HG02588 (cell line): ENCODE data around the gene ORMDL1.

Experiments used
- ATAC-seq: cut with Tn5 transposase; IDR thresholded peaks from one replicate; pipeline ENCODE4 v1.9.1; 2021; ENCODE audit warnings: mild to moderate bottlenecking, moderate library complexity; ENCODE audit not compliant: unreplicated experiment

ORMDL1 gene

DNA sequence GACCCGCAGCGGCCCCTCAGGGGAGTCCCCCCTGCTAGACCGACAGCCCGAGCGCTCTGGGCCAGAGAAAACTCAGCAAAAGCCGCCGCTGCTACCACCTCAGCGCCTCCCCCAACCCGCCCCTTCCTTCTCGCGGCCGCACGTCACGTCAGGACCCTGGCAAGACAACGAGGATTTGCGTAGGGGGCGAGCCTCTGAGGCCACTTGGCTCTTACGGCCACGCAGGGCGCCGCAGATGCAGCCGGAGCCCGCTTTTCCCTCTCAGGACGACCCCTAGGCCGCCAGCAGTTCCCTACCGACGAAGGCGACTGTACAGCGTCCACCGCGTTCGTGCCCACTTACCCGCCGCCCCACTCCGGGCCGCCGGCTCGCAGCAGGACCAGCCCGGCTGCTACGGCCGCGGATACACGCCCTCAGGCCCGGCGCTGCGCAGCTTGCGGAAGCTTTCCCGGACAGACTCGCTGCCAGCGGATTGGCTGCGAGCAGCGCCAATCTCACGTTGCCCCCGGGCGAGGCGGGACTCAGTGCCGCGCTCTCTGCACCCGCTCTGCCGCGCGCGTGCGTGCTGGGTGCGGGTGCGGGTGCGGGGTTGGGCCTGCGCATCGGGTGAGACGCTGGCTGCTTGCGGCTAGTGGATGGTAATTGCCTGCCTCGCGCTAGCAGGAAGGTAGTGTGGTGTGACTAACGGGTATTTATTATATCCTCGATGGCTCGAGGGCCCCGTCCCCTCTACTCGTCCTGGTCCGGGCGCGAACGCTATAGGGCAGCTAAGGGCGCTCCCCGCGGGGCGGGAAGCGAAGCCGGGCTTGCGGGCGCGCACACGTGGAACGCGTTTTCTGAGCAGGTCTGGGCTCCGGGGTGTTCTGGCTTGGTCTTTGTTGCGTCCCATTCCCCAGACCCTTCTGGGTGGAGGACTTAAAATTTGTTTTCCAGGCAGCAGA is at the start of gene ORMDL1, which contains the start of gene PMS1:
TSS of gene ORMDL1 (minus strand) at position 413 of the 941 bp plus-strand sequence. CDS start 1,744 bp downstream, outside the sequence.
TSS of gene PMS1 (plus strand) at position 524 of the 941 bp plus-strand sequence. CDS start 7,360 bp downstream, outside the sequence.
- peak; percentile 94 for ATAC-seq

- no peak for ATAC-seq
These were observed 46.4 kb upstream of the ORMDL1 start for GRCh38 chr2:189830510-189830909.

GRCh38 chr2:189829102-189829833 is 45.1 kb upstream of the ORMDL1 start:
- no peak for ATAC-seq

DNA sequence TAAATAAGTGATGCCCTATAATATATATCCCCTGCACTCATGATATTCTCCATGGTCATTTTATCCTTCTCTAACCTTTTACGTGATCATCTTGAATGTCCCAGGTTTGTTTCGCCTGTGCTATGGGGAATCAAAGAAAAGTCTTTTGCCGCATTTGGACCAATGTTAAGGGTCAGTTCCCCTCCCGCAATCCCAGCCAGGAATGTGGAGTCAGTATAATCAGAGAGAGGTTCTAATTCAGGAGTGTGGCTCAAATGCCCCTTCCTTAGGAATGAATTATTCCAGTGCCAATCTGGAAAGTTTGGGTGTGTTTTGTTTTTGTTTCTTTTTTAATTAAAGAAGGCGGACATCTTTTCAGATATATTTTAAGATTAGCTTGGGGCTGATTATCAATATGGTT is 41.9 kb upstream of the ORMDL1 start:
- ATAC-seq = no peak

- no peak for ATAC-seq
These were observed 40.7 kb upstream of the ORMDL1 start for GRCh38 chr2:189824694-189825396.

DNA sequence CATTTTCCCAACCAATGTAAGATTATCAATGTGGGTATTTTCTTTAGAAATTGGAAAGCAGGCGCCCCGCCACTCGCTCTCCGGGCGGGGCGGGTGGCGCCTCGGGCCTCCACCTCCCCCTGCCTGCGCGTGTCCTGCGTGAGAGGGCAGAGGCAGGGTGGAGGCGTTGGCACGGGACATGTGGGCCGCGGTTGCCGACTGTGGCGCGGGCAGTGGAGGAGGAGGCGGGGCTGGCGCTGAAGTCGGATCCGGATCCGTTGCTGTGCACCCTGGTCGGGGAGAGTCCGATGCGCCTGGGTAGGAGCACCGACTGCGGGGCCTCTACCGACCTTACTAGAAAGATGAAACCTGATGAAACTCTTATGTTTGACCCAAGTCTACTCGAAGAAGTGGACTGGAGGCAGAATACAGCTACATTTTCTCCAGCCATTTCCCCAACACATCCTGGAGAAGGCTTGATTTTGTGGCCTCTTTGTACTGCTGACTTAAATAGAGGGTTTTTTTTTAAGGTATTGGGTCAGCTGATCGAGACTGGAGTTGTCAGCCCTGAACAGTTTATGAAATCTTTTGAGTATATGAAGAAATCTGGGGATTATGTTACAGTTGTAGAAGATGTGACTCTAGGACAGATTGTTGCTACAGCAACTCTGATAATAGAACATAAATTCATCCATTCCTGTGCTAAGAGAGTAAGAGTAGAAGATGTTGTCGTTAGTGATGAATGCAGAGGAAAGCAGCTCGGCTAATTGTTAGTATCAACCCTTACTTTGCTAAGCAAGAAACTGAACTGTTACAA is 38.0 kb upstream of the ORMDL1 start:
- ATAC-seq = no peak

GRCh38 chr2:189819297-189819704 is 35.2 kb upstream of the ORMDL1 start:
- no peak for ATAC-seq

GRCh38 chr2:189818249-189819038 is 34.3 kb upstream of the ORMDL1 start:
- no peak for ATAC-seq

- ATAC-seq = no peak
These were observed 19.3 kb upstream of the ORMDL1 start for GRCh38 chr2:189803431-189803830.

DNA sequence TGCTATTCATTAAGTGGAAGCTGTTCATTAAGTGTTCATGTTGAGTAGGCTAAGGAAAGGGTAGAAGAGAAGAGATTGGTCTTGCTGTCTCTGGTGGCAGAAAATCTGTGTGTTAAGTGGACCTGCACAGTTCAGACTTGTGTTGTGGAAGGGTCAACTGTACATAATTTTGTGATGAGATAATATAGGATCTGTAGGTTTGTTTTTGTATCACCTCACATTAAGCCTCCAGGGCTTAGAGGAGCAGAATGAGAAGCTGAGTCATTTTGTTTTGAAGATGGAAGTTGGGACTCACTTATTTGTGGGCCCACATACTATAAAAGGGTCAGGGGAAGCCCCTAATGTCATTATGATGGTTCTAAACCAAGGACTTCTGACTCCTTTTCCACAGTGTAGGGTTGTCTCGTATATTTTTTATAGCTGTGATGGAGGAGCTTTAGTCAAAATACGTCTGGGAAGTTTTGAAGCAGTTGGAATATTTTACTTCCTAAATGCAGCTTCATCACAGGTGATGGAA is 18.3 kb upstream of the ORMDL1 start:
- no peak for ATAC-seq

DNA sequence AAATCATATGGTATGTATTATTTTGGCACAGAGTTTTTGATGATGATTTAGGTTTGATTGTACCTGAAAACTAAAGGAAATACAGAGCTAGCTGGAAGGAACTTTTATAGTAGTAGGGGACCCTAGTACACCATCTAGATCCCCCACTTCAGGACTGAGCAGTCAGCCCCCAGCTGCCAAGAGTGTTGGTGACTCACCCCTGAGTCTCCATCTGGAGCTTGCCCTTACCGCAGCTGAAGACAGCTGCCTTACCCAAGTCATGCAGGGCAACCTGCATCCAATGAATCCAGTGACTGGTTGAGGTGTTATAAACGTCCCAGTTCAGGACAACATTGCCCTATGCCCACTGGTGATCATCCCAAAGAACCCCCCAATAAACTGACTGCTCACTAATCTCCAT is 15.4 kb upstream of the ORMDL1 start:
- ATAC-seq = no peak

GRCh38 chr2:189799030-189799331 is 14.8 kb upstream of the ORMDL1 start:
- ATAC-seq = no peak

DNA sequence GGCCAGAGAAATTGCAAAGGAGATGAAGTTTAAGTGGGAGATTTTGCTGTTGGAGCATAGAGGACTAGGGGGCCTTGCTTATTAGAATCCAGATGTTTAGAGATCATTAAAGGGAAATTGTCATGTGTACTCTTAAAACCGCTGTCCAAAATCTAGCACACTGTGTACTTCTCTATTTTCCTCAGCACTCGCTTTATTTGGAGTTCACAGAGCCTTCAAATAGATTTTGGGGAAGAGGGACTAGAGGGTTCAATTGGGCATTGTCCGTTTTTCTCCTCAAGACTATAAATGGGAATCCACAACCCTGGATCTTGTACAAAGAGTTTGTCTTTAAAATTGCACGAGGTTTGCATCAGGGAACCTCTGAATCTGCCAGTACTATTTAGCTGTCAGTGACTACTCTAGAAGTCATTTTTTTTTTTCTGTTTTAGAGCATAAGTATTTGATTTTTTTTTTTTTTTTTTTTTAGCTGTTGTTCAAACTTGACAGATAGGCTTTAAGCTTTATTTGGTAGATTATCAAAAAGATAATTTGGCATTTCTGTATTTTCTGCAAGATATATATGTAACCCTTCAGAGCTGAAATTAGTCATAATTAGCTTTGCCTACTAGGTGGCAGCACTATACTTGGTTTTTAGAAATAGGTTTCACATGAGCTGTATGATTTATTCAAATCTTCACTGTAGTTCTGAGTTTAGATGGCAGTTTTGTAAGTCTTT is 14.3 kb upstream of the ORMDL1 start:
- no peak for ATAC-seq

GRCh38 chr2:189797902-189798301 is 13.8 kb upstream of the ORMDL1 start:
- no peak for ATAC-seq

DNA sequence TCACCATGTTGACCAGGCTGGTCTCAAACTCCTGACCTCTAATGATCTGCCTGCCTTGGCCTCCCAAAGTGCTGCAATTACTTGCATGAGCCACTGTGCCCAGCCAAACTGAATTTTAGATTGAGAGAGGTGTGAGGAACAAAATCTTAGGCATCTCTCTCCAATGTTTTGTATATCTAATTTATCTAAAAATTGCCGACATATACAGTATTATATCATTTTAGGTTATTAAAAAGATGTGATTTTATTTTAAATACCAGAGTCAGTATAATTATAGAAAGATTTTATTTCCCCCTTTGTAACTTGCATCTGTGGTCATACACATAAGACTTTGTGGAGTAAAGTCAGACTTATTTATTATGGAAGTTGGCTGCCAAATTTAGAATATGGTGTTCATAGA is 10.2 kb upstream of the ORMDL1 start:
- no peak for ATAC-seq

GRCh38 chr2:189791338-189792042 is 7.4 kb upstream of the ORMDL1 start:
- ATAC-seq = no peak

DNA sequence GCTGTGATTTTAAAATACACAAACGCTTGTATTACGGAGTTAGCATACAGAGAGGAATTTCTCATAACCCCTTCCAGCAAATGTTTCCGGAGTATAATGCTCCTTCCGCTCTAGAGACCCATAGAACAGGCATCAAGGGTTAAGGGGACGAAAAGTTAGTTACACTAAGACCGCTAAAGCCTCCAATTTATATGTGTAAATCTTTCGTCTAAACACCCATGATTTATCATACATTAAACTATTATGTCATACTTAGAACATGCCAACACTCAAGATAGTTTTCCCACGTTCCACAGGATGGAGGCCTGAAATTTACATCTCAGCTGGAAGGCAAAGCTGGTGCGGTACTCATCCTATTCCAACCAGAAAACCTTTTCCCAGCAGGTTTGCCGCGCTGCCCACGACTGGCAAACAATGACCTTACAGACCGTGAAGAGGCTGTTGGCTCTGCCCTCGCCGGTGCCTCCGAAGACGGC is 650 bp downstream of the ORMDL1 start:
- ATAC-seq = peak; percentile 13

DNA sequence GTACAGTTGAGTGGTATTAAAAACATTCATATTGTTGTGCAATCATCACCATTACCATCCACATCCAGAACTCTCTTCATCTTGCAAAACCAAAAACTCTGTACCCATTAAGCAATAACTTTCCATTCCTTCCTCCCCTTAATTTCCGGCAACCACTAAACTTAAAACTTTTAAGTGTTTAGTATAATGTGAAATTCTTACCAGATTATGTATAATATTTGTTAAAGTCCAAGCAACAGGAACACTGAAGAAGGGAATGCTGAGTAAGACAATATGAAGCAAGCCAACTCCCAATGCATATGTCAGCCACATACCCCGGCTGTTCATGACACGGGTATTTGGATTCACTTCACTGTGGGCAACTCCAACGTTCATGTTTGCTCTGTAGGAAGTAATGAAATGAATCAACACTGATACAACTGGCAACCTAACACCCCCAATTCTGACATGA is 1.9 kb downstream of the ORMDL1 start:
- no peak for ATAC-seq
